LNCAP (cell line): ENCODE measurements around the gene CMTM3.

Experiments used
- CTCF ChIP-seq: fragments of 450-650 bp; IDR thresholded peaks from 2 replicates; pipeline ENCODE4 v1.5.1; 2017; ENCODE audit warnings: mild to moderate bottlenecking

The CMTM3 gene

GRCh38 chr16:66604376-66605176 is at the start of gene CMTM3:
Gene CMTM3 (plus strand): TSS chr16:66604704. CDS start chr16:66604806, 102 bp downstream.
- TF ChIP-seq CTCF: peak; percentile 33; the same call in 1 of the 2 replicates

GRCh38 chr16:66560107-66560506 is 44.4 kb upstream of the CMTM3 start:
- TF ChIP-seq CTCF: no peak

- TF ChIP-seq CTCF: no peak
Measured at GRCh38 chr16:66561381-66562080, 43.0 kb upstream of the CMTM3 start.

- peak; percentile 25; the same call in 1 of the 2 replicates for TF ChIP-seq CTCF
Measured at GRCh38 chr16:66562409-66562808, 42.1 kb upstream of the CMTM3 start.

GRCh38 chr16:66562986-66563385 is 41.5 kb upstream of the CMTM3 start:
- no peak for TF ChIP-seq CTCF

- TF ChIP-seq CTCF: no peak
Measured at GRCh38 chr16:66563574-66564334, 40.8 kb upstream of the CMTM3 start.
